Activated CD8-positive, alpha-beta T cell treated with anti-CD3 and anti-CD28 coated beads, Interleukin-2, amount 10 ng/mL, durations not matched to agents 7 days and 5 days (primary cell): ENCODE measurements around the gene IRS2. TPM values are rescaled to one million over a fixed set of nuclear protein-coding genes. Genes with fewer than 3 reads are reported as not detected.

Source experiments
- ATAC-seq: fragments of 150-1000 bp; cut with Tn5 transposase; one replicate; pipeline ENCODE4 v1.10.0; 2021; ENCODE audit warnings: moderate library complexity
- CTCF ChIA-PET: fragments of 350-600 bp; sonication (Branson Sonifier 250); formaldehyde crosslinking; loops from one replicate; lab custom pipeline; 2021; ENCODE audit warnings: antibody characterized with exemption; lab: Charles Lee
- POLR2A ChIA-PET: fragments of 350-600 bp; sonication (Branson Sonifier 250); formaldehyde crosslinking; loops from one replicate; lab custom pipeline; 2021; ENCODE audit warnings: antibody characterized with exemption; lab: Charles Lee
- DNase-seq: peaks from one replicate; pipeline ENCODE4 v3.0.0-alpha.2; 2020
- H3K27ac Mint-ChIP-seq: one replicate; pipeline ENCODE4 v1.8.0; 2021; ENCODE audit warnings: mild to moderate bottlenecking, mixed read lengths
- H3K27me3 Mint-ChIP-seq: one replicate; pipeline ENCODE4 v1.8.0; 2021; ENCODE audit warnings: low read depth, mixed read lengths
- H3K36me3 Mint-ChIP-seq: one replicate; pipeline ENCODE4 v1.8.0; 2021; ENCODE audit warnings: low read depth, mixed read lengths
- H3K4me1 Mint-ChIP-seq: one replicate; pipeline ENCODE4 v1.8.0; 2021; ENCODE audit warnings: low read depth, mixed read lengths
- H3K4me3 Mint-ChIP-seq: one replicate; pipeline ENCODE4 v1.8.0; 2021; ENCODE audit warnings: mild to moderate bottlenecking, mixed read lengths
- H3K9me3 Mint-ChIP-seq: one replicate; pipeline ENCODE4 v1.8.0; 2022; ENCODE audit warnings: mixed read lengths; ENCODE audit not compliant: insufficient read depth
- total RNA-seq, 2 experiments: library from RNA; stranded (reverse); gene quantifications; one replicate each; pipeline ENCODE4 v1.2.3, GENCODE V29; 2021

The IRS2 gene
- total RNA-seq, 2 experiments from 2014 or later = 3.2 to 3.3 TPM

- DNase-seq (no peak), ATAC-seq (no peak)
- Mint-ChIP-seq H3K36me3 (no peaks in the 10 kb centered on the region), H3K4me1 (no peaks in the 10 kb centered on the region), H3K9me3 (no peaks in the 10 kb centered on the region), H3K4me3 (no peak overlapping the region), H3K27me3 (peaks cover 9% of the 10 kb centered on the region), H3K27ac (no peak overlapping the region)
- CTCF ChIA-PET = interaction anchor here (0.8 kb wide), 1 partner anchor 88 kb away, joined by 3 read pairs; no protein-coding TSS in a partner anchor
- POLR2A ChIA-PET = no interaction called here
Measured at GRCh38 chr13:109816808-109817203, 30.4 kb upstream of the IRS2 start.

- ChIA-PET CTCF (no interaction called here), POLR2A (no interaction called here)
- no peaks in the 10 kb centered on the region for H3K9me3 Mint-ChIP-seq
- H3K4me3 Mint-ChIP-seq = no peak overlapping the region
- no peaks in the 10 kb centered on the region for H3K4me1 Mint-ChIP-seq
- no peak for ATAC-seq
- no peaks in the 10 kb centered on the region for H3K36me3 Mint-ChIP-seq
- DNase-seq = no peak
- H3K27ac Mint-ChIP-seq = no peak overlapping the region
- peaks cover 9% of the 10 kb centered on the region for H3K27me3 Mint-ChIP-seq
Measured at GRCh38 chr13:109816112-109816807, 29.9 kb upstream of the IRS2 start.

- Mint-ChIP-seq H3K36me3 (no peaks in the 10 kb centered on the region), H3K4me3 (no peak overlapping the region), H3K9me3 (no peaks in the 10 kb centered on the region), H3K27ac (no peak overlapping the region), H3K4me1 (no peaks in the 10 kb centered on the region), H3K27me3 (peaks cover 8% of the 10 kb centered on the region)
- DNase-seq = no peak
- ATAC-seq = no peak
- CTCF ChIA-PET = no interaction called here
- POLR2A ChIA-PET = no interaction called here
Measured at GRCh38 chr13:109815651-109816050, 29.3 kb upstream of the IRS2 start.

- no peaks in the 10 kb centered on the region for H3K4me1 Mint-ChIP-seq
- H3K9me3 Mint-ChIP-seq = no peaks in the 10 kb centered on the region
- DNase-seq (no peak), ATAC-seq (no peak)
- no peak overlapping the region for H3K4me3 Mint-ChIP-seq
- H3K27me3 Mint-ChIP-seq = peaks cover 4% of the 10 kb centered on the region
- ChIA-PET POLR2A (no interaction called here), CTCF (no interaction called here)
- no peak overlapping the region for H3K27ac Mint-ChIP-seq
- no peaks in the 10 kb centered on the region for H3K36me3 Mint-ChIP-seq
Measured at GRCh38 chr13:109813663-109814062, 27.3 kb upstream of the IRS2 start.

GRCh38 chr13:109812382-109812781, 26.0 kb upstream of the IRS2 start:
- H3K27ac Mint-ChIP-seq = no peak overlapping the region
- peaks cover 4% of the 10 kb centered on the region for H3K27me3 Mint-ChIP-seq
- ATAC-seq = no peak
- H3K4me1 Mint-ChIP-seq = no peaks in the 10 kb centered on the region
- H3K36me3 Mint-ChIP-seq = no peaks in the 10 kb centered on the region
- CTCF ChIA-PET = no interaction called here
- DNase-seq = no peak
- no peaks in the 10 kb centered on the region for H3K9me3 Mint-ChIP-seq
- POLR2A ChIA-PET = no interaction called here
- H3K4me3 Mint-ChIP-seq = no peak overlapping the region

- Mint-ChIP-seq H3K4me3 (no peak overlapping the region), H3K27me3 (no peaks in the 10 kb centered on the region), H3K27ac (no peak overlapping the region), H3K4me1 (no peaks in the 10 kb centered on the region), H3K9me3 (no peaks in the 10 kb centered on the region), H3K36me3 (no peaks in the 10 kb centered on the region)
- no peak for ATAC-seq
- ChIA-PET CTCF (no interaction called here), POLR2A (no interaction called here)
- no peak for DNase-seq
Measured at GRCh38 chr13:109810761-109811510, 24.6 kb upstream of the IRS2 start.

GRCh38 chr13:109809216-109809932, 23.0 kb upstream of the IRS2 start:
- CTCF ChIA-PET = no interaction called here
- Mint-ChIP-seq H3K9me3 (no peaks in the 10 kb centered on the region), H3K36me3 (no peaks in the 10 kb centered on the region), H3K4me3 (no peak overlapping the region), H3K4me1 (no peaks in the 10 kb centered on the region), H3K27ac (no peak overlapping the region), H3K27me3 (peaks cover 3% of the 10 kb centered on the region)
- POLR2A ChIA-PET = no interaction called here
- DNase-seq (no peak), ATAC-seq (no peak)

- H3K9me3 Mint-ChIP-seq = no peaks in the 10 kb centered on the region
- no peaks in the 10 kb centered on the region for H3K4me1 Mint-ChIP-seq
- ATAC-seq (no peak), DNase-seq (no peak)
- ChIA-PET POLR2A (no interaction called here), CTCF (no interaction called here)
- no peaks in the 10 kb centered on the region for H3K36me3 Mint-ChIP-seq
- H3K27me3 Mint-ChIP-seq = peaks cover 9% of the 10 kb centered on the region
- H3K27ac Mint-ChIP-seq = no peak overlapping the region
- no peak overlapping the region for H3K4me3 Mint-ChIP-seq
Measured at GRCh38 chr13:109807345-109807744, 21.0 kb upstream of the IRS2 start.

- Mint-ChIP-seq H3K27ac (no peak overlapping the region), H3K36me3 (no peaks in the 10 kb centered on the region), H3K4me3 (no peak overlapping the region), H3K9me3 (no peaks in the 10 kb centered on the region), H3K27me3 (peaks cover 14% of the 10 kb centered on the region), H3K4me1 (no peaks in the 10 kb centered on the region)
- CTCF ChIA-PET = no interaction called here
- ATAC-seq (no peak), DNase-seq (no peak)
- POLR2A ChIA-PET = no interaction called here
Measured at GRCh38 chr13:109804654-109805053, 18.3 kb upstream of the IRS2 start.

GRCh38 chr13:109803825-109804224, 17.4 kb upstream of the IRS2 start:
- H3K9me3 Mint-ChIP-seq = no peaks in the 10 kb centered on the region
- peaks cover 16% of the 10 kb centered on the region for H3K27me3 Mint-ChIP-seq
- POLR2A ChIA-PET = no interaction called here
- H3K36me3 Mint-ChIP-seq = no peaks in the 10 kb centered on the region
- CTCF ChIA-PET = no interaction called here
- H3K4me3 Mint-ChIP-seq = no peak overlapping the region
- H3K4me1 Mint-ChIP-seq = no peaks in the 10 kb centered on the region
- ATAC-seq (no peak), DNase-seq (no peak)
- no peak overlapping the region for H3K27ac Mint-ChIP-seq

- DNase-seq (no peak), ATAC-seq (no peak)
- CTCF ChIA-PET = no interaction called here
- H3K4me1 Mint-ChIP-seq = no peaks in the 10 kb centered on the region
- H3K36me3 Mint-ChIP-seq = no peaks in the 10 kb centered on the region
- no peak overlapping the region for H3K27ac Mint-ChIP-seq
- no peaks in the 10 kb centered on the region for H3K9me3 Mint-ChIP-seq
- peaks cover 18% of the 10 kb centered on the region for H3K27me3 Mint-ChIP-seq
- POLR2A ChIA-PET = no interaction called here
- no peak overlapping the region for H3K4me3 Mint-ChIP-seq
Measured at GRCh38 chr13:109802936-109803335, 16.6 kb upstream of the IRS2 start.

GRCh38 chr13:109795011-109795410, 8.6 kb upstream of the IRS2 start:
- Mint-ChIP-seq H3K27me3 (peaks cover 30% of the 10 kb centered on the region), H3K36me3 (no peaks in the 10 kb centered on the region), H3K9me3 (no peaks in the 10 kb centered on the region), H3K27ac (no peak overlapping the region), H3K4me1 (no peaks in the 10 kb centered on the region), H3K4me3 (no peak overlapping the region)
- POLR2A ChIA-PET = no interaction called here
- DNase-seq = no peak
- CTCF ChIA-PET = no interaction called here
- no peak for ATAC-seq
